Esophagus muscularis mucosa (tissue), 4 donors: ENCODE data around the gene SND1.

Source experiments
- EP300 ChIP-seq: sonication (generic); formaldehyde crosslinking; IDR thresholded peaks from one replicate; pipeline ENCODE4 v1.6.1; 2017; ENCODE audit warnings: antibody characterized with exemption
- POLR2AphosphoS5 ChIP-seq, 2 donors: sonication (generic); formaldehyde crosslinking; IDR thresholded peaks; one replicate each; pipeline ENCODE4 v1.6.1; 2017; ENCODE audit warnings: antibody characterized with exemption in 2 of 2
- TF ChIP-seq, protein P1 (sequence below), 3 experiments: fragments of 200-600 bp in 2 of 3; fragments of 450-650 bp in 1 of 3; sonication (generic) in 2 of 3; IDR thresholded peaks; one replicate each; pipeline ENCODE4 v1.5.1; 2017 to 2019; ENCODE audit warnings: antibody characterized with exemption in 3 of 3, mild to moderate bottlenecking in 2 of 3, moderate library complexity in 1 of 3

DNA sequence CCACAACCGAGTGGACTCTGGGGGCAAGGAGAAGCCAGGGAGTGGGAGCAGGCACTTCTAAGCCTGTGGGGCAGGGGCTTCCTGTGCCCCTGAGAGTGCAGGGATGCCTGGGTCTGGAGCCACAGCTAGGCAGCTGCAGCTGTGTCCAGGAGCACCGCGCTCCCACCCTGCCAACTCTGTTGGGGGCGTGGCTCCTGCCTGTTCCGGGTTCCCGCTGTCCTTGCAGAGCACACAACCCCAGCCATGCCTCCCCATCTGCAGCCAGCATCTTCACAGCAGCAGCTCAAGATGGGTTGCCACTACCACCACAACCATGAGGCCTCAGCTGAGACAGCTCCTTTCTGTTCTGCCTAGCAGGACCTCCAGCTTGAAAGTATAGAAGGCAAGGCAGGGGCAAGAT, 42.7 kb upstream of the SND1 start:
- TF ChIP-seq, protein P1, sequence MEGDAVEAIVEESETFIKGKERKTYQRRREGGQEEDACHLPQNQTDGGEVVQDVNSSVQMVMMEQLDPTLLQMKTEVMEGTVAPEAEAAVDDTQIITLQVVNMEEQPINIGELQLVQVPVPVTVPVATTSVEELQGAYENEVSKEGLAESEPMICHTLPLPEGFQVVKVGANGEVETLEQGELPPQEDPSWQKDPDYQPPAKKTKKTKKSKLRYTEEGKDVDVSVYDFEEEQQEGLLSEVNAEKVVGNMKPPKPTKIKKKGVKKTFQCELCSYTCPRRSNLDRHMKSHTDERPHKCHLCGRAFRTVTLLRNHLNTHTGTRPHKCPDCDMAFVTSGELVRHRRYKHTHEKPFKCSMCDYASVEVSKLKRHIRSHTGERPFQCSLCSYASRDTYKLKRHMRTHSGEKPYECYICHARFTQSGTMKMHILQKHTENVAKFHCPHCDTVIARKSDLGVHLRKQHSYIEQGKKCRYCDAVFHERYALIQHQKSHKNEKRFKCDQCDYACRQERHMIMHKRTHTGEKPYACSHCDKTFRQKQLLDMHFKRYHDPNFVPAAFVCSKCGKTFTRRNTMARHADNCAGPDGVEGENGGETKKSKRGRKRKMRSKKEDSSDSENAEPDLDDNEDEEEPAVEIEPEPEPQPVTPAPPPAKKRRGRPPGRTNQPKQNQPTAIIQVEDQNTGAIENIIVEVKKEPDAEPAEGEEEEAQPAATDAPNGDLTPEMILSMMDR (IDR thresholded peaks at IDR 0.05) = no peak
- TF ChIP-seq EP300 = no peak
- no peak for TF ChIP-seq POLR2AphosphoS5 (IDR thresholded peaks at IDR 0.05)
